ENCODE measurements around the gene ARL11. TPM values are rescaled to one million over a fixed set of nuclear protein-coding genes. Genes with fewer than 3 reads are reported as not detected.

ARL11 gene
- total RNA-seq, 2 experiments from 2014 or later, result 0.29 to 0.61 TPM

GRCh38 chr13:49652355-49653305 is 24.3 kb downstream of the ARL11 start:
- Mint-ChIP-seq H3K4me1 (ENCODE audit: low read depth) (no peaks in the 10 kb centered on the region), H3K27ac (no peak overlapping the region), H3K27me3 (no peaks in the 10 kb centered on the region), H3K36me3 (ENCODE audit: low read depth) (no peaks in the 10 kb centered on the region), H3K9me3 (no peaks in the 10 kb centered on the region), H3K4me3 (no peak overlapping the region)
- POLR2A ChIA-PET, result no interaction called here
- ATAC-seq (peak; percentile 64), DNase-seq (peak; percentile 38)
- intact Hi-C loops (cut with micrococcal nuclease), result no loop called here
- CTCF ChIA-PET, result no interaction called here
- TF ChIP-seq CTCF (IDR thresholded peaks at IDR 0.05), result peak; percentile 7

- Mint-ChIP-seq H3K4me3 (no peak overlapping the region), H3K36me3 (ENCODE audit: low read depth) (no peaks in the 10 kb centered on the region), H3K27ac (no peak overlapping the region), H3K27me3 (no peaks in the 10 kb centered on the region), H3K4me1 (ENCODE audit: low read depth) (no peaks in the 10 kb centered on the region), H3K9me3 (no peaks in the 10 kb centered on the region)
- no peak for TF ChIP-seq CTCF (IDR thresholded peaks at IDR 0.05)
- ChIA-PET POLR2A (interaction anchor here (0.8 kb wide), 1 partner anchor 380 kb away, joined by 3 read pairs; no protein-coding TSS in a partner anchor), CTCF (no interaction called here)
- intact Hi-C loops (cut with micrococcal nuclease), result no loop called here
- DNase-seq (no peak), ATAC-seq (no peak)
Measured at GRCh38 chr13:49653478-49653877, 25.2 kb downstream of the ARL11 start.

DNA sequence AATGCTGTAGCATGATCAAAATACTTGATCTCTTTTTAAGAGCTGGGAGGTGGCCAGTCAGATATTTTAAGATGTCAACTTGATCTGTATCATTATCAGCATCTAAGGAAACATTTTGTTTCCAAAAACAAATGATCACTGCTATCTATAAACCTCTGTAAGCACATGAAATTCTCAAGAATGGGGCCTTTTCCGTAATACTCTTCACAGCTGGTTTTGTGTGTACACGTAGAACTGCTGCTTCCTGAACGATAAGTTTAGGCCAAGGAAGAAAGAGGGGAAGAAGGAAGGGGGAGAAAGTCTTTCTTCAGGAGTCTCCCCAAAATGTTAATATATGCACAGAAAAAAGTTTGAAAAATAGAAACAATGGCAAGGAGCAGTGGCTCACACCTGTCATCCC is 25.7 kb downstream of the ARL11 start:
- H3K27me3 Mint-ChIP-seq, result no peaks in the 10 kb centered on the region
- no peaks in the 10 kb centered on the region for H3K36me3 Mint-ChIP-seq (ENCODE audit: low read depth)
- TF ChIP-seq CTCF (IDR thresholded peaks at IDR 0.05), result no peak
- ChIA-PET CTCF (no interaction called here), POLR2A (interaction anchor here (0.8 kb wide), 1 partner anchor 380 kb away, joined by 3 read pairs; no protein-coding TSS in a partner anchor)
- no peak overlapping the region for H3K4me3 Mint-ChIP-seq
- no peaks in the 10 kb centered on the region for H3K9me3 Mint-ChIP-seq
- no peaks in the 10 kb centered on the region for H3K4me1 Mint-ChIP-seq (ENCODE audit: low read depth)
- ATAC-seq (no peak), DNase-seq (no peak)
- no peak overlapping the region for H3K27ac Mint-ChIP-seq
- intact Hi-C loops (cut with micrococcal nuclease), result no loop called here

GRCh38 chr13:49655906-49656305 is 27.6 kb downstream of the ARL11 start:
- H3K27ac Mint-ChIP-seq, result no peak overlapping the region
- no peaks in the 10 kb centered on the region for H3K9me3 Mint-ChIP-seq
- ATAC-seq, result no peak
- ChIA-PET POLR2A (no interaction called here), CTCF (no interaction called here)
- no peak overlapping the region for H3K4me3 Mint-ChIP-seq
- no peak for TF ChIP-seq CTCF (IDR thresholded peaks at IDR 0.05)
- no peaks in the 10 kb centered on the region for H3K36me3 Mint-ChIP-seq (ENCODE audit: low read depth)
- DNase-seq, result no peak
- intact Hi-C loops (cut with micrococcal nuclease), result no loop called here
- no peaks in the 10 kb centered on the region for H3K27me3 Mint-ChIP-seq
- no peaks in the 10 kb centered on the region for H3K4me1 Mint-ChIP-seq (ENCODE audit: low read depth)

- no peaks in the 10 kb centered on the region for H3K4me1 Mint-ChIP-seq (ENCODE audit: low read depth)
- H3K27me3 Mint-ChIP-seq, result no peaks in the 10 kb centered on the region
- no peak for TF ChIP-seq CTCF (IDR thresholded peaks at IDR 0.05)
- H3K9me3 Mint-ChIP-seq, result no peaks in the 10 kb centered on the region
- H3K4me3 Mint-ChIP-seq, result no peak overlapping the region
- DNase-seq, result no peak
- H3K36me3 Mint-ChIP-seq (ENCODE audit: low read depth), result peaks cover 2% of the 10 kb centered on the region
- CTCF ChIA-PET, result no interaction called here
- no peak overlapping the region for H3K27ac Mint-ChIP-seq
- intact Hi-C loops (cut with micrococcal nuclease), result no loop called here
- POLR2A ChIA-PET, result no interaction called here
- ATAC-seq, result no peak
Measured at GRCh38 chr13:49657241-49657641, 28.9 kb downstream of the ARL11 start.

All from activated CD8-positive, alpha-beta T cell treated with anti-CD3 and anti-CD28 coated beads for 36 hours (primary cell).